ENCODE results near the gene GPC2.
"Not testable (repeated sequence)": the region's sequence is repeated elsewhere in the genome, so short reads cannot be mapped to it uniquely, and the experiment has no call there.

- not testable (repeated sequence) for TF ChIP-seq CTCF (IDR thresholded peaks at IDR 0.05; ENCODE audit: low read depth, low read length); POLR2A (IDR thresholded peaks at IDR 0.05; ENCODE audit: extremely low read depth, insufficient read length); MYC (IDR thresholded peaks at IDR 0.05; ENCODE audit: low read depth, low read length)
Measured at GRCh38 chr7:100146350-100146749, 30.8 kb downstream of the GPC2 start.
